Epidermal melanocyte (primary cell): ENCODE results near the gene KRTAP10-3.
"Not testable (repeated sequence)": the region's sequence is repeated elsewhere in the genome, so short reads cannot be mapped to it uniquely, and the experiment has no call there.

Experiments
- DNase-seq: peaks from one replicate; pipeline ENCODE4 v3.0.0; 2011; ENCODE audit warnings: low spot score; ENCODE audit not compliant: insufficient read length

KRTAP10-3 gene

GRCh38 chr21:44558695-44559094 is at the start of gene KRTAP10-3:
Gene KRTAP10-3 (minus strand): TSS chr21:44558795. CDS start chr21:44558715, 80 bp downstream.
- DNase-seq = no peak

- DNase-seq = no peak
Measured at GRCh38 chr21:44606495-44606894, 47.9 kb upstream of the KRTAP10-3 start.

- DNase-seq = no peak
Measured at GRCh38 chr21:44603911-44604310, 45.3 kb upstream of the KRTAP10-3 start.

GRCh38 chr21:44603109-44603875 is 44.7 kb upstream of the KRTAP10-3 start:
- DNase-seq = no peak

GRCh38 chr21:44602463-44602850 is 43.9 kb upstream of the KRTAP10-3 start:
- no peak for DNase-seq

- no peak for DNase-seq
Measured at GRCh38 chr21:44601596-44602462, 43.2 kb upstream of the KRTAP10-3 start.

- DNase-seq = not testable (repeated sequence)
Measured at GRCh38 chr21:44601091-44601490, 42.5 kb upstream of the KRTAP10-3 start.

- not testable (repeated sequence) for DNase-seq
Measured at GRCh38 chr21:44600118-44600978, 41.8 kb upstream of the KRTAP10-3 start, which contains the start of gene KRTAP10-7. Gene KRTAP10-7 (plus strand): TSS chr21:44600597. CDS start chr21:44600622, 25 bp downstream.

- DNase-seq = no peak
Measured at GRCh38 chr21:44599264-44600029, 40.9 kb upstream of the KRTAP10-3 start.

GRCh38 chr21:44598061-44598460 is 39.5 kb upstream of the KRTAP10-3 start:
- DNase-seq = no peak

GRCh38 chr21:44596068-44596725 is 37.6 kb upstream of the KRTAP10-3 start:
- no peak for DNase-seq

GRCh38 chr21:44595524-44595923 is 36.9 kb upstream of the KRTAP10-3 start:
- no peak for DNase-seq

GRCh38 chr21:44594406-44594916 is 35.9 kb upstream of the KRTAP10-3 start:
- no peak for DNase-seq

- no peak for DNase-seq
Measured at GRCh38 chr21:44593598-44594405, 35.2 kb upstream of the KRTAP10-3 start.

- no peak for DNase-seq
Measured at GRCh38 chr21:44592446-44593311, 34.1 kb upstream of the KRTAP10-3 start, which contains the start of gene KRTAP10-6. Gene KRTAP10-6 (minus strand): TSS chr21:44592505. CDS start chr21:44592484, 21 bp downstream.

- not testable (repeated sequence) for DNase-seq
Measured at GRCh38 chr21:44591801-44592130, 33.2 kb upstream of the KRTAP10-3 start.

- not testable (repeated sequence) for DNase-seq
Measured at GRCh38 chr21:44590897-44591800, 32.6 kb upstream of the KRTAP10-3 start.
